Calu3 (cell line): ENCODE results near the gene LRRC43. TPM values are rescaled to one million over a fixed set of nuclear protein-coding genes. Genes with fewer than 3 reads are reported as not detected.

Experiments used
- BruUV-seq: library from RNA; stranded (reverse); fragments of 400-500 nt; replicated peaks from 2 replicates; lab custom pipeline; 2021; lab: Mats Ljungman, UMichigan
- CTCF ChIA-PET: fragments of 300-600 bp; sonication (Branson Sonifier 250); formaldehyde crosslinking; loops from one replicate; lab custom pipeline; 2022; ENCODE audit warnings: antibody characterized with exemption; lab: Charles Lee
- DNase-seq: peaks from one replicate; pipeline ENCODE4 v3.0.0; 2022
- H3K27ac Mint-ChIP-seq: one replicate; pipeline ENCODE4 v1.8.0; 2022; ENCODE audit warnings: mixed read lengths; ENCODE audit not compliant: unreplicated experiment
- H3K27me3 Mint-ChIP-seq: one replicate; pipeline ENCODE4 v1.8.0; 2022; ENCODE audit warnings: mixed read lengths; ENCODE audit not compliant: unreplicated experiment
- H3K36me3 Mint-ChIP-seq: one replicate; pipeline ENCODE4 v1.8.0; 2022; ENCODE audit warnings: mild to moderate bottlenecking, moderate library complexity, mixed read lengths; ENCODE audit not compliant: insufficient read depth, unreplicated experiment
- H3K4me1 Mint-ChIP-seq: one replicate; pipeline ENCODE4 v1.8.0; 2022; ENCODE audit warnings: mild to moderate bottlenecking, low read depth, mixed read lengths; ENCODE audit not compliant: unreplicated experiment
- H3K4me3 Mint-ChIP-seq: one replicate; pipeline ENCODE4 v1.8.0; 2022; ENCODE audit warnings: mild to moderate bottlenecking, low read depth, moderate library complexity, mixed read lengths; ENCODE audit not compliant: unreplicated experiment
- H3K9me3 Mint-ChIP-seq: one replicate; pipeline ENCODE4 v1.8.0; 2022; ENCODE audit warnings: low read depth, mixed read lengths; ENCODE audit not compliant: unreplicated experiment
- CTCF ChIP-seq: fragments of 200-600 bp; IDR thresholded peaks from one replicate; pipeline ENCODE4 v1.8.0; 2022; ENCODE audit warnings: antibody characterized with exemption; ENCODE audit not compliant: unreplicated experiment
- intact Hi-C: fragments of 100-400 bp; cut with micrococcal nuclease; formaldehyde crosslinking; loops from one replicate; pipeline ENCODE4 v1.10.0; 2022; ENCODE audit not compliant: unreplicated experiment
- total RNA-seq: library from RNA; stranded (reverse); gene quantifications from 2 replicates; pipeline ENCODE4 v1.2.3, GENCODE V29; 2022

LRRC43 gene
- total RNA-seq, 1 experiment from 2014 or later = not detected

DNA sequence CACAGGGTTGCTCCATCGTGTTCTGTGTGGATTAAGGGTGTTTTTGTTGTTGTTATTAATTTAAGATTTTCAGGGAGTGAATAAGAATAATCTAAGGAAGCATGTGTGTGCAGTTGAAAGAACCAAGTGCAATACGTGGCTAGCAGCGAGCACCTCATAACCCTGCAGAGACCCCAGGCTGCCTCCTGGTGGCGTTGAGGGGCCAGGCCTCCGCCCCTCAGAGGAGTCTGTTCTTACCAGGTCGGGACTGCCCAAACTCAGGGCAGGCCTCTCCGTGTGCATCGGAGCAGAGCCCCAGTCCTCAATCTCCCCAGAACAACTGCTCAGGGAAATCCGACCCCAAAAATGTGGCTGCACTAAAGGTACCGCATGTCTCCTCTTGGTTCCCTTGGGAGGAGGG, 45.7 kb upstream of the LRRC43 start:
- H3K27me3 Mint-ChIP-seq = no peaks in the 10 kb centered on the region
- H3K36me3 Mint-ChIP-seq = peaks cover 10% of the 10 kb centered on the region
- DNase-seq = no peak
- no peaks in the 10 kb centered on the region for H3K4me1 Mint-ChIP-seq
- H3K27ac Mint-ChIP-seq = no peak overlapping the region
- no peak overlapping the region for H3K4me3 Mint-ChIP-seq
- intact Hi-C loops = no loop called here
- BruUV-seq = no TSS peak
- CTCF ChIA-PET = no interaction called here
- no peaks in the 10 kb centered on the region for H3K9me3 Mint-ChIP-seq
- TF ChIP-seq CTCF = no peak

GRCh38 chr12:122137681-122138080, 45.2 kb upstream of the LRRC43 start:
- Mint-ChIP-seq H3K36me3 (peaks cover 10% of the 10 kb centered on the region), H3K9me3 (no peaks in the 10 kb centered on the region), H3K27me3 (no peaks in the 10 kb centered on the region), H3K4me1 (no peaks in the 10 kb centered on the region), H3K27ac (no peak overlapping the region), H3K4me3 (no peak overlapping the region)
- CTCF ChIA-PET = no interaction called here
- intact Hi-C loops = no loop called here
- no peak for DNase-seq
- no peak for TF ChIP-seq CTCF
- no TSS peak for BruUV-seq

DNA sequence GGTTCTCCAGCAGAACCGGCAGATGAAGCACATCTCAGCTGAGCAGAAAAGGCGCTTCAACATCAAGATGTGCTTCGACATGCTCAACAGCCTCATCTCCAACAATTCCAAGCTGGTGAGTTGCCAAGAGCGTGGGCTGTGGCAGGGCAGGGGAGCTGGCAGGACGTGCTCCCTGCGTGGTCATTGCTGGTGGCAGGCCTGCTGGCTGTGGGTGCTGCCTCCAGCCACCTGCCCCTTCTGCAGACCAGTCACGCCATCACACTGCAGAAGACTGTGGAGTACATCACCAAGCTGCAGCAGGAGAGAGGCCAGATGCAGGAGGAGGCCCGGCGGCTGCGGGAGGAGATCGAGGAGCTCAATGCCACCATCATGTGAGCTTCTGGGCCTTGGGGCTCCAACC, 44.7 kb upstream of the LRRC43 start:
- H3K4me1 Mint-ChIP-seq = no peaks in the 10 kb centered on the region
- peaks cover 15% of the 10 kb centered on the region for H3K36me3 Mint-ChIP-seq
- intact Hi-C loops = no loop called here
- H3K9me3 Mint-ChIP-seq = no peaks in the 10 kb centered on the region
- no peak for TF ChIP-seq CTCF
- CTCF ChIA-PET = no interaction called here
- no peak overlapping the region for H3K4me3 Mint-ChIP-seq
- no peak overlapping the region for H3K27ac Mint-ChIP-seq
- DNase-seq = no peak
- H3K27me3 Mint-ChIP-seq = no peaks in the 10 kb centered on the region
- no TSS peak for BruUV-seq

DNA sequence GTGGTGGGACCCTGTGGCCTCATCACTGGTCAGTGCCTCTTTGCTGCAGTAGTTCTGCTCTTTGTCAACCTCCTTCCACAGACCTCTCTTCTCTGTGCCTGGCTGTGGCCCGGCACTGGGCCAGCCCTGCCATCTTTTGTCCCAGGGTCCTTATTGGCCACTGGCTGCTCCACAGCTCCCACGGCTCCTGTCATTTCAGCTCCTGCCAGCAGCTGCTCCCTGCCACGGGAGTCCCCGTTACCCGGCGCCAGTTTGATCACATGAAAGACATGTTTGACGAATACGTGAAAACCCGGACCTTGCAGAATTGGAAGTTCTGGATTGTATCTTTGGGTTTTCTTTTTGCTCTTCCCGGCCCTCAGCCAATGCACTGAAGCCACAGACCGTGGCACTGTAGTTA, 44.3 kb upstream of the LRRC43 start:
- no peak for TF ChIP-seq CTCF
- Mint-ChIP-seq H3K4me3 (no peak overlapping the region), H3K4me1 (no peaks in the 10 kb centered on the region), H3K36me3 (peaks cover 13% of the 10 kb centered on the region), H3K27ac (no peak overlapping the region), H3K27me3 (no peaks in the 10 kb centered on the region), H3K9me3 (no peaks in the 10 kb centered on the region)
- intact Hi-C loops = no loop called here
- CTCF ChIA-PET = no interaction called here
- no peak for DNase-seq
- no TSS peak for BruUV-seq
